ENCODE data around the gene CNOT10.
"Not testable (repeated sequence)": the region's sequence is repeated elsewhere in the genome, so short reads cannot be mapped to it uniquely, and the experiment has no call there.

The CNOT10 gene

GRCh38 chr3:32684800-32685542 is at the start of gene CNOT10:
TSS of gene CNOT10 (plus strand) at chr3:32685188. CDS start at chr3:32685461, 273 bp downstream.
- peak; percentile 90 to 96 (median 92) for DNase-seq (ENCODE audit: low read depth in 3 of 3)

- DNase-seq (ENCODE audit: low read depth in 3 of 3), result no peak
Observed at GRCh38 chr3:32640939-32641338, 44.0 kb upstream of the CNOT10 start.

- DNase-seq (ENCODE audit: low read depth in 3 of 3), result no peak
Observed at GRCh38 chr3:32641356-32641755, 43.6 kb upstream of the CNOT10 start.

- DNase-seq (ENCODE audit: low read depth in 3 of 3), result no peak
Observed at GRCh38 chr3:32643354-32643753, 41.6 kb upstream of the CNOT10 start.

GRCh38 chr3:32643816-32644215 is 41.2 kb upstream of the CNOT10 start:
- DNase-seq (ENCODE audit: low read depth in 3 of 3), result no peak

- no peak for DNase-seq (ENCODE audit: low read depth in 3 of 3)
Observed at GRCh38 chr3:32644380-32644779, 40.6 kb upstream of the CNOT10 start.

- DNase-seq (ENCODE audit: low read depth in 3 of 3), result no peak
Observed at GRCh38 chr3:32646761-32647160, 38.2 kb upstream of the CNOT10 start.

- not testable (repeated sequence) for DNase-seq (ENCODE audit: low read depth in 3 of 3)
Observed at GRCh38 chr3:32652337-32653100, 32.5 kb upstream of the CNOT10 start.

GRCh38 chr3:32655167-32655566 is 29.8 kb upstream of the CNOT10 start:
- DNase-seq (ENCODE audit: low read depth in 3 of 3), result no peak

- DNase-seq (ENCODE audit: low read depth in 3 of 3), result no peak
Observed at GRCh38 chr3:32660634-32661033, 24.4 kb upstream of the CNOT10 start.

- no peak for DNase-seq (ENCODE audit: low read depth in 3 of 3)
Observed at GRCh38 chr3:32662647-32663046, 22.3 kb upstream of the CNOT10 start.

- DNase-seq (ENCODE audit: low read depth in 3 of 3), result not testable (repeated sequence)
Observed at GRCh38 chr3:32664630-32665075, 20.3 kb upstream of the CNOT10 start.

GRCh38 chr3:32667072-32667582 is 17.9 kb upstream of the CNOT10 start:
- DNase-seq (ENCODE audit: low read depth in 3 of 3), result no peak

GRCh38 chr3:32669226-32669625 is 15.8 kb upstream of the CNOT10 start:
- DNase-seq (ENCODE audit: low read depth in 3 of 3), result not testable (repeated sequence)

GRCh38 chr3:32673730-32674129 is 11.3 kb upstream of the CNOT10 start:
- DNase-seq (ENCODE audit: low read depth in 3 of 3), result not testable (repeated sequence)

- no peak for DNase-seq (ENCODE audit: low read depth in 3 of 3)
Observed at GRCh38 chr3:32675164-32675563, 9.8 kb upstream of the CNOT10 start.

GRCh38 chr3:32675650-32676049 is 9.3 kb upstream of the CNOT10 start:
- no peak for DNase-seq (ENCODE audit: low read depth in 3 of 3)

- DNase-seq (ENCODE audit: low read depth in 3 of 3), result no peak
Observed at GRCh38 chr3:32681811-32682210, 3.2 kb upstream of the CNOT10 start.

- no peak for DNase-seq (ENCODE audit: low read depth in 3 of 3)
Observed at GRCh38 chr3:32684029-32684799, 774 bp upstream of the CNOT10 start.

GRCh38 chr3:32685543-32686185 is 676 bp downstream of the CNOT10 start:
- DNase-seq (ENCODE audit: low read depth in 3 of 3), result no peak

- DNase-seq (ENCODE audit: low read depth in 3 of 3), result no peak
Observed at GRCh38 chr3:32686713-32687112, 1.7 kb downstream of the CNOT10 start.
